NCI-H345 (cell line): ENCODE results near the gene COL4A2.

Experiments
- DNase-seq: peaks from one replicate; lab custom pipeline; 2025; lab: John Stamatoyannopoulos, UW

Gene COL4A2

GRCh38 chr13:110402299-110403069 is 95.4 kb downstream of the COL4A2 start:
- no peak for DNase-seq

DNA sequence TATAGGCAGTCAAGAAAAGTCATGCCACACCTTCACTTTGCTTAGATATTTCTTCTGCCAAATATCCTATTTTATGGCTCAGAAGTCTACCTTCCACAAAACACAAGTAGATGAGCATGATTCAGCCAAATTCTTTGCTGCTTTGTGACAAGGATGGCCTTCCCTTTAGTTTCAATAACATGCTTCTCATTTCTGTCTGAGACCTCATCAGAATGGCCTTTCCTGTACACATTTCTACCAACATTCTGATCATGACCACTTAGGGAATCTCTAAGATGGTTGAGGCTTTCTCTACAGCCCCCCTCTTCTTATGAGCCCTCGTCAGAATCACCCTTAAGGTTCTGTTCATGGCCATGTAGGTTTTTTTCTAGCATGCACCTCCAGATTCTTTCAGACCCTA is 96.2 kb downstream of the COL4A2 start:
- DNase-seq, result no peak

DNA sequence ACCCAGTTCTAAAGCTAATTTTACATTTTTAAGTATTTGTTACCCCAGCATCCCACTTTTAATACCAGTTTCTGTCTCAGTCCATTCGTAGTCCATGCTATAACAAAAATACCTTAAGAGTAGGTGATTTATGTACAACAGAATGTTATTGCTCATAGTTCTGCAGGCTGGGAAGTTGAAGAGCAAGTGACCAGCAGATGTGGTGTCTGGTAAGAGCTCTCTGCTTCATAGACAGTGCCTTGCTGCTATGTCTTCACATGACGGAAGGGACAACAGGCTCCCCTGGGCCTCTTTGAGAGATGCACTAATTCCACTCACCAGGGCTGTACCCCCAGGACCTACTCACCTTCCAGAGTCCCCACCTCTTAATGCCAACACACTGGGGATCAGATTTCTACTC is 96.6 kb downstream of the COL4A2 start:
- no peak for DNase-seq

DNA sequence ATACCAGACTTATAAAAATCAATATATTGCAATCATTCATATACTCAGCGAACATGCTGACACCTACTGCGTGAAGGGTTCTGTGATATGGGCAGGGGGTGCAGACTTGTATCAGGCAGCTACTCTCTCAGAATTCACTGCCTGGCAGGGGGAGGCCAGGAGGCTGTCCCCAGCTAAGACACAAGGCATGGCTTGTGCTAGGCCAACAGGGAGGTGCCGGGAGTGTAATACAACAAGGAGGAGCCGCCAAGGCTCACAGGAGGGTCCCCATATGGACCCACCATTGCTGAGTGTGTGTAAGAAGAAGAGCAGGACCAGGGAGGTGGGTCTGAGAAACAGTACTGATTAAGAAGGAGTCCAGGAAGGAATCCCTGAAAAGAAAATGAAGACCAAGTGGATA is 97.2 kb downstream of the COL4A2 start:
- DNase-seq, result no peak

- DNase-seq, result no peak
Measured at GRCh38 chr13:110405597-110406450, 98.7 kb downstream of the COL4A2 start.

- DNase-seq, result no peak
Measured at GRCh38 chr13:110407021-110407420, 99.9 kb downstream of the COL4A2 start.

DNA sequence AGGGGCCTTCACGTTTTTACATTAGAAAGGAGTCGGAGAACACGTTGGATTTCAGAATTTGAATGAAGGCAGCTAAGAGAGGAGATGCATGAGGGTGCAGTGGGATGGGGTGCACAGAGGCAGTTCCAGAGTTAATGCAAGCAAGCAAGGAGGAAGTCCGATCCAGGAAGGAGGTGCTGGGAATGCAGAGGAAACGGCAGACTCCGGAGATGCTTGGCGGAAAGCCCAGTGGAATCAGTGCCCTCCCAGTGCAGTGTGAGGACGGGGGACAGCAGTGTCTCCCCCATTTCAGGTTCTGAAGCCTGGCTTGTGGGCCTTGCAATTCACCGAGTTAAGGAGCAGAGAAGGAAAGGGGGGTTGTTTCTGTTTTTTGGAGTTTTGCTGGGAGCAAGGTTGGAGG is 100.4 kb downstream of the COL4A2 start:
- no peak for DNase-seq

DNA sequence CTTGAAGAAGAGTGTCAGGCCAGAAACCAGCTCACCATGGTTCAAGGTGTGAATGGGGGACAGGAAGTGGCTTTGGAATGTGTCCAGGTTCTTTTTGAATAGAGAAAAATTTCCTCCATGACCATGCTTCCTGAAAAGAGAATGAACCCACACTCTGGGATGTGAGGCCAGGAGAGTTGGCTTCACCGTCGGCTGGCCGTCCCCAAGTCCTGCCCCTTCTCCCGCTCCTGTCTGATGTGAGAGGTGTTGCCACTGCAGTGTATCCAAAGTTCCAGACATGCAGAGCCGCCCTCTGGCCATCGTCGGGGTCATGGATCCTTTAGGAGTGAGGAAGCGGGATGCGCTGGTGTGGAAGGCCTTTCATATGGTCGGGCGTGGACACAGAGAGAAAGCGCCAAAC is 101.2 kb downstream of the COL4A2 start:
- no peak for DNase-seq

- no peak for DNase-seq
Measured at GRCh38 chr13:110409581-110409992, 102.5 kb downstream of the COL4A2 start.

GRCh38 chr13:110410000-110410399 is 102.9 kb downstream of the COL4A2 start:
- DNase-seq, result no peak

- DNase-seq, result no peak
Measured at GRCh38 chr13:110410936-110411687, 104.0 kb downstream of the COL4A2 start.

- no peak for DNase-seq
Measured at GRCh38 chr13:110411688-110412059, 104.6 kb downstream of the COL4A2 start.

GRCh38 chr13:110412132-110412914 is 105.2 kb downstream of the COL4A2 start:
- DNase-seq, result peak; percentile 64

DNA sequence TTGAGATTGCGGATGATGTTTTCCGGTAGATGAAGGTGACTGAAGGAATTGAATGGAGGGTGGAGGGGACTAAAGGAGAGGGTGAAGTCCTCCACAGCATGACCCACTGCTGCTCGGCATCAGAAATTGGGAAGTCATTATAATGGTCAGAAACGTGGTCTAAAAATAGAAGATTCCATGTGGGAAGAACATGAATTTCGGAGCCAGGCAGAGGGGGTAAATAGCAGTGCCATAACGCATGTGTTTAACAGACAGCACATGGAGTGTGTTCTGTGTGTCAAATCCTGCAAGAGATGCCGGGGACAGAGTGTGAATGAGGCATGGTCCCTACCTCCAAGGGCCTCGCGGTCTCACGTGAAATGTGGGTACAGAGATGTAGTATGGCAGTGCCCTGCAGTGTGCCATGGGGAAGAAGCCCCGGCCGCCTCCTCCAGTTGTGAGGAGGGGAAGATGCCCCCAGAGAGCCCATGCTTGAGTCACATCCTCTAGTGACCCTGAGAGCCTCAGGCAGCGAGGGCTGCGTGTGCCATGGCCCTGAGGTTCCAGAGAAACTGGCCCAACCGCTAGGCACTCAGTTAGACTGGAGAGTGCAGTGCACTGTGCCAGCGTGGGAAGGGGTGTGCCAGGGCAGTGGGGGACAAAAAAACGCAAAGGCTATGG is 106.1 kb downstream of the COL4A2 start:
- no peak for DNase-seq

DNA sequence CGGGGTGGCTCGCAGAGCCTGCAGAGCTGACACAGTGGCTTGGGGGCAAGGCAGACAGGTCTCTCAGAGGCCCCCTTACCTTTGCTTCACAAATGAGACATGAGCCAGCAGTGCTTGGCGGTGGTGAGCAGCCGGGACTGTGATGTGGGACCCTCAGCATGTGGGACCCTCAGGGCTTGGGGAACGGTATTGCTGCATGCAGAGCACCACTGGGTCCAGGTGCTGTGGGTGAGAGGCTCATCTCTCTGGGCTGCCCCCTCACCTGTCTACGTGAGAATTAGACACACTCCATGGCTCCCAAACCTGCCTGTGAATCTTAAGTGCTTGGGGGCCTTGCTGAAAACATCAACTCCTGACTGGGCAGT is 106.6 kb downstream of the COL4A2 start:
- DNase-seq, result no peak

DNA sequence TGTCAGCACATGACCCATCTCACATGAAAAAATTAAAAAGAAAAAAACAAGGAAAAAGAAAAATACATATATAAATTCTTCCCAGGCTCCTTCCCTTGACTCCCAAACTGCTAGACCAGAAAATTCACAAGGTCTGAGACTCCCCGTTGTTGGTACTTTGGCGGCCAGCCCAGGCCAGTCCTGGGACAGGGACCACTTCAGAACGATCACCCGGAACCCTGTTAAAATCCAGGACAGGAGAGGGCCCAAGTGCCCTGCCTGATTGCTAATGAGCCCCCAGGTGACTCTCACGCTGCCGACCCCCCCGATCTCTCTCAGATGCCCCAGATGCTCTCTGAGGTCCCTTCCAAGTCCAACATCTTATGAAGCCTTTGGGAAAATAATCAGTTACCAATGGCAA is 107.2 kb downstream of the COL4A2 start:
- no peak for DNase-seq

DNA sequence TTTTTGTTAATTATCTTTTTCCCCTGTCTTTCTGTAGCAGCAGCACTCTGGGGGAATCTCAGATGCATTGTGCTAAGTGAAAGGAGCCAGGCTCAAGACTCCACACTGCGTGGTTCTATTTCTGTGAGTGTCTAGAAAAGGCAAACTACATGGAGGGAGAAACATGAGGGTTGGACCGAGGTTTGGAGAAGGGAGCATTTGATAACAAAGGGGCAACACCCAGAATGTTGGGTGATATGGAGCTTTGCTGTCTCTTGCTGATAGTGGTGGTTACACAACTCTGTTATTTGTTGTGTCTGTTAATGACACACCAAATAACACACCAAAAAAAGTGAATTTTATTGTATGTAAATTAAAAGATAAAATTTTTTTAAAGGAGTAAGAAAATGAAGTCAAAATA is 107.8 kb downstream of the COL4A2 start:
- no peak for DNase-seq

GRCh38 chr13:110415669-110416068 is 108.6 kb downstream of the COL4A2 start:
- peak; percentile 3 for DNase-seq

DNA sequence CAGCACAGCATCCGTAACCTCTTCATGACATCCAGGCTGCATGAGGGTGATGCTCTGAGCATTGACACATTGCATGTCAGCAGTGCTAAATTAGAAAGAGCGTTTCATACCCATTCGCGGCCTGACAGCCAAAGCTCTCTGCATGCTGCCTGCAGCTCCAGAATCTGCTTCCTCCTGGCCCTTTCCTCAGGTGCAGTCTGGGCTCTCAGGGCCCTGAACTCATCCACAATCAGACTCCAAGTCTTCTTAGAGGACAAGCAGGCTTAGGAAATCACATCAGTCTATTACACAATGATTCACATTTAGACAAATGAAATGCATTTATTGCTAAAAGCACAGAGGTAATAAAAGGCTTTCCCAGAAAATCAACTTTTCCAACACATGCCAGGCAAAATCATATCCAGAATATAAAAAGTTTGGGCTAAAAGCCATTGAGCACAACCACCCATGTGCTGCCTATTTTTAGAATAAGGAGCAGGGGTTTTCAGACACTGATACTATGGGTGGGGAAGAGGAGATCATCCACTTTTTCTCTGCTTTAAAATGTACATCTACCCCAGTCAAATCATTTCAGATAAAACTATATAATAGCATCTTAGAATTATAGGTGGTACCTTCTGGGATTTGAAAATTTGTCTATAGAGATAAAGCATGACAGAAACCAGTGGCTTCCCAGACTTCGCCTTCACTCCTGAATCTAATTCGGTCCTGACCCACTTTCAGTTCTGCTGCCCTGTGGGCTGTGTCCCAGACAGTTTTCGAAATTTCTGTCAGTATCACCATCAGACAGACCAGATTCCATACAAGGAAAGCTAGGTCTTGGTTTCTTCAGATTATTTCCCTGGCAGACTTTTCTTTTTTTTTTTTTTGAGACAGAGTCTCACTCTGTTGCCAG is 109.3 kb downstream of the COL4A2 start:
- DNase-seq, result no peak

DNA sequence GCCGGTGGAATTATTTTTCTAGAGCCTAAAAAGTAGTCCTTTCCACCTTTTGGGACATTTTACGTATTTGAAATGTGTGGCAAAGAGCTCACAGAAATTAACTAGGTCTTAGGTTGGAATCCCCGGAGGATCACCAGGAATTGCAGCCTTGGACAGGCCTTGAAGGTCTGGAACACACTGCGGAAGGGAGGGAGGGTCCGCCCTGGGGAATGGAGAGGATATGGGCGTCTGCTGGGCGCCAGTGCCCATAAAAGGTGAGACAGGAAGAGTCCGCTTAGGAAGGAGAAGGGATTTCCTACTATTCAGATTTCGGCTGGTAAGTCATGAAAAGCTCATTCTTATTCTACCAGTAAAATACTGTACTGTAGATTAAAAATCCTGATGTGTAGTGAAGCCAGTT is 111.9 kb downstream of the COL4A2 start:
- no peak for DNase-seq
